Measurements from ENCODE around the gene PON2. TPM values are rescaled to one million over a fixed set of nuclear protein-coding genes. Genes with fewer than 3 reads are reported as not detected.
A peak's percentile ranks its signal among the peaks of the same experiment; 100 is the strongest.
"Not testable (repeated sequence)": the region's sequence is repeated elsewhere in the genome, so short reads cannot be mapped to it uniquely, and the experiment has no call there.

The PON2 gene
- total RNA-seq, 1 experiment from 2014 or later = 34.3 TPM

DNA sequence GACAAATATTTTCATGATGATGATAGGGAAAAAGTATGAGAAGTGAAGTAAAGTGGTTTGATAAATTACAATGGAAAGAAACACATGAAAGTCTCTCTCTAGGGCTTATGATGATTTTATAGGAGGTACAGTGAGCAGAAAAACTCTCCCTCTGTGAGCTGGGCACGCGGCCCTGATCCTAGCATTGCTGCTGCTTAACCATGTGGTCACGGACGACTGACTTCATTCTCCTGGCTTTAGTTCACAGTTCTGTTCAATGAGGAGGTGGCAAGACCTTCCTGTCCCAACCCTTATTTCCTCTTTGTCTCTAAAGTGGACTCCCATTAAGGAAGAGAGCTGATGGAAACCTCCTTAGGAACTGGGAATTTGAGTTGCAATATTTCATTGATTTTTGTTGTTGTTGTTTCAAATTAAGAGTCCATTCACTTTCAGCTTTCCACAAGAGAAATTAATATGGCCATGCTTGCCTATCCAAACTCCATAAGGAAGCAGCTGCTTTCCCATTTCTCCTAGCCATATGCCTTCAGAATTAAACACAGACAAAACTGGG is 30.4 kb downstream of the PON2 start:
- no peaks in the 10 kb centered on the region; the same call in none of the 2 replicates for H3K36me3 ChIP-seq (replicated peaks; ENCODE audit: control insufficient read depth, insufficient read depth, low read length)
- no peaks in the 10 kb centered on the region for H3K27me3 ChIP-seq (ENCODE audit: control insufficient read depth, insufficient read depth, low read length)
- no peak overlapping the region for H3K4me3 ChIP-seq (ENCODE audit: insufficient read depth, low read depth, low read length)
- DNase-seq = no peak

- Histone ChIP-seq H3K27me3 (ENCODE audit: control insufficient read depth, insufficient read depth, low read length) (no peaks in the 10 kb centered on the region), H3K4me3 (ENCODE audit: insufficient read depth, low read depth, low read length) (no peak overlapping the region), H3K36me3 (replicated peaks; ENCODE audit: control insufficient read depth, insufficient read depth, low read length) (no peaks in the 10 kb centered on the region; the same call in 1 of the 2 replicates)
- no peak for DNase-seq
Observed at GRCh38 chr7:95398155-95398940, 36.5 kb downstream of the PON2 start.

- no peak overlapping the region for H3K4me3 ChIP-seq (ENCODE audit: insufficient read depth, low read depth, low read length)
- no peak for DNase-seq
- no peaks in the 10 kb centered on the region for H3K27me3 ChIP-seq (ENCODE audit: control insufficient read depth, insufficient read depth, low read length)
- H3K36me3 ChIP-seq (replicated peaks; ENCODE audit: control insufficient read depth, insufficient read depth, low read length) = no peaks in the 10 kb centered on the region
Observed at GRCh38 chr7:95397381-95397780, 37.4 kb downstream of the PON2 start.

DNA sequence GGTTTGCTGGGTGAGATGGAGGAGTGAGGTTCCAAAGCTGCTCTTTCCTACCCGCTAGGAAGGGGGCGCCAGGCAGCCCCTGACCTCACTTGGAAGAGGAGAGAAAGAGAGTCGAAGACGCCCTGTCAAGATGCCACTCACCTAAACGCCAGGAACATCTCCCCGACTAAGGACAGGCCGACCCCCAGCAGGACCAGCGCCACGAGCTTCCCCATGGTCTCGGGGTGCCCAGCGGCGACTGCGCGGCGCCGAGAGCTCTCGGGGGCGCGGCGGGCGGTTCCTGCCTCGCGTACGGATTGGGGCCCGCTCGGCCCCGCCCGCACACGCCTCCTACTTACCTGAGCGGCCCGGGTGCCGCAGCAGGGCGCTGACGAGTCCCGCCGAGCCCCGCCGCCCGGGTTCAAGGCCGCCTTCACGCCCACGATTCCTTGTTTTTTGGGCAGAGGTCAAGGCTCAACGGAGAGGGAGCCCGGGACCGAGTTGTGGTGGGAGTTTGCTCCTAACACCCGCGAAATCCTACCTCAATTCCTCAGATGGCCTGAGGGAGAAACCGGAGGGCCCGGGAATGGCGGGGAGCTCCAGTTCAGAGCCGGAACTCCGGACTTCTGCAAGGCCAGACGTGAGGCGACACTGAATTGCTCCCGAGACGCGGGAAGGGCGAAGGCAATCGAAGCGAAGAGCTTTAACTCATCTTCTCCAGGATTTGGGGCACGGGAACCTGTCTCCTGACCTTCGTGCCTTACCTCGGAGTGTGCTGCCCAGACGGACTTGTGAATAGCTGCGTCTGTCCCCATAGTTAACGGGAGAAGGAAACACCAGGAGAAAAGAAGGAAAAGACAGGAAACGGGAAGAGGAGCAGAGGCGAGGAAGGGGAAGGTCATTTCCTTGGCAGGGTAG is 38.4 kb downstream of the PON2 start, which contains the start of gene PON3:
PON3 (minus strand) TSS at position 240 of the 897 bp plus-strand sequence; CDS start at position 215, 25 bp downstream.
- DNase-seq = peak; percentile 55
- Histone ChIP-seq H3K36me3 (replicated peaks; ENCODE audit: control insufficient read depth, insufficient read depth, low read length) (no peaks in the 10 kb centered on the region), H3K4me3 (ENCODE audit: insufficient read depth, low read depth, low read length) (peak within 1 kb of the TSS; percentile 29; the same call in 1 of the 2 replicates), H3K27me3 (ENCODE audit: control insufficient read depth, insufficient read depth, low read length) (no peaks in the 10 kb centered on the region)

- DNase-seq = no peak
- Histone ChIP-seq H3K4me3 (ENCODE audit: insufficient read depth, low read depth, low read length) (no peak overlapping the region), H3K27me3 (ENCODE audit: control insufficient read depth, insufficient read depth, low read length) (no peaks in the 10 kb centered on the region)
Observed at GRCh38 chr7:95395755-95396135, 39.1 kb downstream of the PON2 start.

DNA sequence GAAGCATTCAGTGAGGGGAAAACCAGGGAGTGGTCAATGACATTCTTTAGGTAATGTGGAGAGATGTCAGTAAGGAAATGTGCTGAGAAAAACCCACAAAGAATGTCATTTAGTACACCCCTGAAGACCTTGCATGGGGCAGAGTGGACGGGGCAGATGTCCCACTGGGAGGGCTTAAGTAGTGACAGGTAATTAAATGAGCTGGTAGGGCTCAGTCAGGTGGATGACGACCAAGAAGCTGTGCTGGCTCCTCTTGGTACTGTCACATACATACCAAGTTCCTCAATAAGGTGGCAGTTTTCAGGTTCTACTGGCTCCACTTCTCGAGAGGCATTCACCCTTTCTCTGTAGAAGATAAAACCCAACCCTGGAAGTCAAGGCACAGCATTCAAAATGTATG is 40.5 kb downstream of the PON2 start:
- H3K4me3 ChIP-seq (ENCODE audit: insufficient read depth, low read depth, low read length) = no peak overlapping the region
- DNase-seq = peak; percentile 12
- H3K27me3 ChIP-seq (ENCODE audit: control insufficient read depth, insufficient read depth, low read length) = no peaks in the 10 kb centered on the region
- no peaks in the 10 kb centered on the region for H3K36me3 ChIP-seq (replicated peaks; ENCODE audit: control insufficient read depth, insufficient read depth, low read length)

More at GRCh38 chr7:95395755-95396135, 39.1 kb downstream of the PON2 start:
- no peaks in the 10 kb centered on the region for H3K36me3 ChIP-seq (replicated peaks; ENCODE audit: control insufficient read depth, insufficient read depth, low read length)

- DNase-seq = no peak
- H3K36me3 ChIP-seq (replicated peaks; ENCODE audit: control insufficient read depth, insufficient read depth, low read length) = no peaks in the 10 kb centered on the region
- no peaks in the 10 kb centered on the region for H3K27me3 ChIP-seq (ENCODE audit: control insufficient read depth, insufficient read depth, low read length)
- no peak overlapping the region for H3K4me3 ChIP-seq (ENCODE audit: insufficient read depth, low read depth, low read length)
Observed at GRCh38 chr7:95391761-95392160, 43.1 kb downstream of the PON2 start.

- Histone ChIP-seq H3K4me3 (ENCODE audit: insufficient read depth, low read depth, low read length) (no peak overlapping the region), H3K27me3 (ENCODE audit: control insufficient read depth, insufficient read depth, low read length) (no peaks in the 10 kb centered on the region), H3K36me3 (replicated peaks; ENCODE audit: control insufficient read depth, insufficient read depth, low read length) (no peaks in the 10 kb centered on the region)
- no peak for DNase-seq
Observed at GRCh38 chr7:95389516-95389915, 45.3 kb downstream of the PON2 start.

DNA sequence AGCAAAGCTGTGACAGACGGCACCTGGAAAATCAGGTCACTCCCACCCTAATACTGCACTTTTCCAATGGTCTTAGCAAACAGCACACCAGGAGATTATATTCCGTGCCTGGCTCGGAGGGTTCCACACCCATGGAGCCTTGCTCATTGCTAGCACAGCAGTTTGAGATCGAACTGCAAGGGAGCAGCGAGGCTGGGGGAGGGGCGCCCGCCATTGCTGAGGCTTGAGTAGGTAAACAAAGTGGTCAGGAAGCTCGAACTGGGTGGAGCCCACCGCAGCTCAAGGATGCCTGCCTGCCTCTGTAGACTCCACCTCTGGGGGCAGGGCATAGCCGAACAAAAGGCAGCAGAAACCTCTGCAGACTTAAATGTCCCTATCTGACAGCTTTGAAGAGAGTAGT is 55.4 kb downstream of the PON2 start:
- DNase-seq = not testable (repeated sequence)

DNA sequence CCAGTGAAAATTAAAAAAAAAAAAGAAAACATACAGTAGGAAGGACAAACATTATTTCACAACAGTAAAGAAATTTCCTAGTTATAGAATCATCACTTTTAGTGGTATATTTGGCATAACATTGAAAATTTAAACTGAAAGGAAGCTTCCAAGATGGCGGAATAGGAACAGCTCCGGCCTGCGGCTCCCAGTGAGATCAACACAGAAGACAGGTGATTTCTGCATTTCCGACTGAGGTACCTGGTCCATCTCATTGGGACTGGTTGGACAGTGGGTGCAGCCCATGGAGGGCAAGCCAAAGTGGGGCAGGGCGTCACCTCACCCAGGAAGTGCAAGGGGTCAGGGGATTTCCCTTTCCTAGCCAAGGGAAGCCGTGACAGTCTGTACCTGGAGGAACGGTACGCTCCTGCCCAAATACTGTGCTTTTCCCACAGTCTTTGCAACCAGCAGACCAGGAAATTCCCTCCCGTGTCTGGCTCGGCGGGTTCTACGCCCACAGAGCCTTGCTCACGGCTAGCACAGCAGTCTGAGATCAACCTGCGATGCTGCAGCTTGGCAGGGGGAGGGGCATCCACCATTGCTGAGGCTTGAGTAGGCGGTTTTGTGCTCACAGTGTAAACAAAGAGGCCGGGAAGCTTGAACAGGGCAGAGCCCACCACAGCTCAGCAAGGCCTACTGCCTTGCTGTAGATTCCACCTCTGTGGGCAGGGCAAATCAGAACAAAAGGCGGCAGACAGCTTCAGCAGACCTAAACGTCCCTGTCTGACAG is 58.0 kb downstream of the PON2 start:
- no peak for DNase-seq
- no peaks in the 10 kb centered on the region for H3K36me3 ChIP-seq (replicated peaks; ENCODE audit: control insufficient read depth, insufficient read depth, low read length)
- no peak overlapping the region for H3K4me3 ChIP-seq (ENCODE audit: insufficient read depth, low read depth, low read length)
- H3K27me3 ChIP-seq (ENCODE audit: control insufficient read depth, insufficient read depth, low read length) = no peaks in the 10 kb centered on the region

More for the DNA sequence above, 55.4 kb downstream of the PON2 start:
- not testable (repeated sequence) for H3K4me3 ChIP-seq (ENCODE audit: insufficient read depth, low read depth, low read length); H3K36me3 ChIP-seq (replicated peaks; ENCODE audit: control insufficient read depth, insufficient read depth, low read length); H3K27me3 ChIP-seq (ENCODE audit: control insufficient read depth, insufficient read depth, low read length)

DNA sequence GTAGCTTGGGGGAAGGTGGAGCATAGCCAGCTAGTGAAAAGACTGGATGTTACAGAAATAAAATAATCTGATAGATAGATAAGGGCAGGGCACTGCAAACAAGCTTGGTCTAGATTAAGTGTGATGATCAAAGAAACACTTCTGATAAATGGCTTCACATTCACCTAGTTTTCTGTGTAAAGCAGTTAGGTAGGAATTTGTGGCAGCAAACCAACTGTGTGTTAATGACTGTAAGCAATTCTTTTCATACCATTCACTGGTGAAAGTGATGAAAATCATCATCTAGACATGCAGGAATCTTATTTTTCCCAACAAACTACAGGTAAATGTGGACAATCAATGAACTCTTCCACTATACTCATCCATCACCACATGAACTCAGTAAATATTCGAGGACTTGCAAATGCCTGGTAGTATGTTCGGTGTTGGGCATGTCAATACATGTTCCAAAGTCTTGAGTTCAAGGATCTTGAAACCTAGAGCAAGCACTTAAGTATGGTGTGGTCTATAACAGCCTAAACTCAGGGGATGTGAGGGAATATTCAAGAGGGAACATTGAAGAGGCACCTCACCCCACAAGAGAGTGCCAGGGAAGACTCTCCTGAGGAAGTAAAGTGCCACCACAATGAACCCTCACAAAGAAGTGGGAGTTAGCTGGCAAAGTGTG is 59.1 kb downstream of the PON2 start:
- H3K27me3 ChIP-seq (ENCODE audit: control insufficient read depth, insufficient read depth, low read length) = no peaks in the 10 kb centered on the region
- no peak for DNase-seq
- H3K4me3 ChIP-seq (ENCODE audit: insufficient read depth, low read depth, low read length) = no peak overlapping the region
- no peaks in the 10 kb centered on the region for H3K36me3 ChIP-seq (replicated peaks; ENCODE audit: control insufficient read depth, insufficient read depth, low read length)

DNA sequence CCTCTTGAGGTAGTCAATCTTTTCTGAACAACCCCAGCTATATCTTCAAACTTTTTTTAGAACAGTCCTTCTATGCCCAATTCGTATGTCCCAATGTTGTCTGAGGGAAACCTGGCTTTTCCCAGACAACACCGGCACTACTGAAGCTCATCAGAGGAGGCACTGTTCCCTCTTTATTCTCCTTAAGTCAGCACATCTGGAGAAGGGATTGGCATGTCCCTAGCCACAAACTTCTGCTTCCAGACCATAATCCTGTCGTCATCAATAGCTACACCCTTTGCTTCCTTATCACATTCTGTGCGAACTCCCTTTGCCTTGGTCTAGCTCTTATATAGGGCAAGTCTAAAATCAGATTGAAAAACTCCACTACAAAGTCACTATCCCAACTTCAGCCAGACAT is 61.5 kb downstream of the PON2 start:
- no peak overlapping the region for H3K4me3 ChIP-seq (ENCODE audit: insufficient read depth, low read depth, low read length)
- DNase-seq = no peak
- H3K36me3 ChIP-seq (replicated peaks; ENCODE audit: control insufficient read depth, insufficient read depth, low read length) = no peaks in the 10 kb centered on the region
- no peaks in the 10 kb centered on the region for H3K27me3 ChIP-seq (ENCODE audit: control insufficient read depth, insufficient read depth, low read length)

- Histone ChIP-seq H3K36me3 (replicated peaks; ENCODE audit: control insufficient read depth, insufficient read depth, low read length) (no peaks in the 10 kb centered on the region), H3K4me3 (ENCODE audit: insufficient read depth, low read depth, low read length) (no peak overlapping the region)
- DNase-seq = no peak
Observed at GRCh38 chr7:95368235-95368634, 66.6 kb downstream of the PON2 start.

GRCh38 chr7:95367606-95368005 is 67.2 kb downstream of the PON2 start:
- no peak overlapping the region for H3K4me3 ChIP-seq (ENCODE audit: insufficient read depth, low read depth, low read length)
- no peak for DNase-seq
- no peaks in the 10 kb centered on the region for H3K36me3 ChIP-seq (replicated peaks; ENCODE audit: control insufficient read depth, insufficient read depth, low read length)
- no peaks in the 10 kb centered on the region for H3K27me3 ChIP-seq (ENCODE audit: control insufficient read depth, insufficient read depth, low read length)

More at GRCh38 chr7:95368235-95368634, 66.6 kb downstream of the PON2 start:
- H3K27me3 ChIP-seq (ENCODE audit: control insufficient read depth, insufficient read depth, low read length) = no peaks in the 10 kb centered on the region

All from H7 (cell line).